ENCODE measurements around the gene ABCC6. TPM values are rescaled to one million over a fixed set of nuclear protein-coding genes. Genes with fewer than 3 reads are reported as not detected.
A peak's percentile ranks its signal among the peaks of the same experiment; 100 is the strongest.
"Not testable (repeated sequence)": the region's sequence is repeated elsewhere in the genome, so short reads cannot be mapped to it uniquely, and the experiment has no call there.

ABCC6 gene
- total RNA-seq, 1 donor from 2014 or later: 3.0 TPM

DNA sequence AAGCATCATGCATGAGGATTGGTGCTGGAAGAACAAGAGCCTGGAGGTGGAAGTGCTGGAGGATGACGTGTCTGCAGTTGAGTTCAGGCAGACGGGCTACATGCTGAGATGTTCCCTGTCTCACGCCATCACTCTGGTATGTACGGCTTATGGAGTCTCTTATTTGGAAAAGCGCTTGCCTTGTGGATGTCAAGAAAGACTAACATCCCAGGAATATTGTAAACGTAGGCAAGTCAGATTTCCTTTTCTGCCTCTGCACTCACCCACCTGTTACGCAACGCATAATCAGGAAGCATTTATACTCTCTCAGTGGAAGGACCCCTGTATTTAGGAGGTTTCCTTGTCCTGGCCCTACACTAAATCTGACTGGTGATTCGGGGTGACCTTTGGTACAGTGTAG, 41.8 kb upstream of the ABCC6 start:
- not testable (repeated sequence) for FAIRE-seq; H4K20me1 ChIP-seq (ENCODE audit: insufficient read depth, low read length); H3K9ac ChIP-seq (ENCODE audit: low read length); H3K36me3 Mint-ChIP-seq (ENCODE audit: low read depth, unreplicated experiment); H3K9me3 ChIP-seq (ENCODE audit: insufficient read depth, low read depth, low read length); H3K4me1 ChIP-seq (ENCODE audit: insufficient read depth, low read length); H3K27ac Mint-ChIP-seq (ENCODE audit: unreplicated experiment); DNase-seq (ENCODE audit: low read depth); H3K4me2 ChIP-seq (ENCODE audit: low read length); H3K27me3 Mint-ChIP-seq (ENCODE audit: low read depth, unreplicated experiment); H3K27ac ChIP-seq (ENCODE audit: low read depth, low read length); H3K36me3 ChIP-seq (ENCODE audit: insufficient read depth, low read length); H3K79me2 ChIP-seq (ENCODE audit: insufficient read depth, low read length); H3K4me1 Mint-ChIP-seq (ENCODE audit: low read depth, unreplicated experiment); H3K4me3 ChIP-seq (ENCODE audit: insufficient read depth, low read depth, low read length); H3K4me3 Mint-ChIP-seq (ENCODE audit: unreplicated experiment); H3K27me3 ChIP-seq (ENCODE audit: insufficient read depth, low read length); H2AFZ ChIP-seq (ENCODE audit: low read depth, low read length); H3K9me3 Mint-ChIP-seq (ENCODE audit: unreplicated experiment)

DNA sequence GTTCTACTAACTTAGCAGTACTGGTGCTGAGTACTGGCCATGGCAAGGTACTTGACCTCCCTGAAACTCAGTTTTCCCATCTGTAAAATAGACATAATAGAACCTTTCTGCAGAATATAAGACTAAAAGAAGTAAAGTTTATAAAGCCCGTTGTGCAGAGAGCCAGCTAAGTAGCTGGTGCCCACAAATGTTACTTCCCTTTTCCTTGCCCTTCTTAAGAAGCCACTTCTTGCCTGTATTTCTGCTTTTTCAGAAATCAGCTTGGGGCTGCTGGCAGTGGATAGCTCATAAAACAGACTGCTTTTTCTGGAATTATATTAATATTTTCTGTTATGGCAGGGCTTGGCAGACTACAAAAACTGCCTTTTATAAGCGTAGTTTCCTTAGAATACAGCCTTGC, 40.7 kb upstream of the ABCC6 start:
- H3K4me3 Mint-ChIP-seq (ENCODE audit: unreplicated experiment): not testable (repeated sequence)

DNA sequence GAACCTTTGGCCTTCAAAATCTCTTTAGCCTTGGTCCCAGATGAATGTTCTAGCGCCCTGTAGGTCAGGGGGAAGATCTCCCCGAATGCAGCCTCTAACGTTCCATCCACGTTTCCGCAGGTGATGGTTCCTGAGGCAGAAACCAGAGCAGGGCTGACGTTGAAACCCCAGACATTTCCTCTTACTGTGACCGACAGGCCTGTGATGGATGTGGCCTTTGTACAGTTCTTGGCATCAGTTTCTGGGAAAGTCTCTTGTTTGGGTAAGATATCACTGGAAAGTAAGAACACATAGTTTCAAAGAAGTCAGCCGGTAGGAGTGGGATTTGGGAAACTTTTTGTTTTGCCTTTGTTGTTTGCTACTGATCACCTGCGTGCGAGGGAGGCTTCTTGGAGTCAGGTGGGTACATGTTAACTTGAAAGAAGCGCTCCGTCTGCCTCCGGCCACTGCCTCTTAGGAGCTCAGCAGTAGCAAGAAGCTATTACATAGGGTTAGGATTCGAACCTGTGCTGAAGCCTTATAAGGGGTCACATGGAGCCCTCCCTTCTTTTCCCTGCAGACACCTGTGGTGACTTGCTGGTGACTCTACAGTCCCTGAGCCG, 39.8 kb upstream of the ABCC6 start:
- not testable (repeated sequence) for H2AFZ ChIP-seq (ENCODE audit: low read depth, low read length); H3K4me1 Mint-ChIP-seq (ENCODE audit: low read depth, unreplicated experiment); DNase-seq (ENCODE audit: low read depth); H3K27me3 ChIP-seq (ENCODE audit: insufficient read depth, low read length); H3K36me3 ChIP-seq (ENCODE audit: insufficient read depth, low read length); H4K20me1 ChIP-seq (ENCODE audit: insufficient read depth, low read length); H3K4me1 ChIP-seq (ENCODE audit: insufficient read depth, low read length); H3K9me3 ChIP-seq (ENCODE audit: insufficient read depth, low read depth, low read length); H3K27ac ChIP-seq (ENCODE audit: low read depth, low read length); H3K4me2 ChIP-seq (ENCODE audit: low read length); H3K36me3 Mint-ChIP-seq (ENCODE audit: low read depth, unreplicated experiment); H3K9ac ChIP-seq (ENCODE audit: low read length); H3K9me3 Mint-ChIP-seq (ENCODE audit: unreplicated experiment); H3K27me3 Mint-ChIP-seq (ENCODE audit: low read depth, unreplicated experiment); H3K79me2 ChIP-seq (ENCODE audit: insufficient read depth, low read length); H3K4me3 Mint-ChIP-seq (ENCODE audit: unreplicated experiment); FAIRE-seq; H3K4me3 ChIP-seq (ENCODE audit: insufficient read depth, low read depth, low read length); H3K27ac Mint-ChIP-seq (ENCODE audit: unreplicated experiment)

More for the DNA sequence above, 40.7 kb upstream of the ABCC6 start:
- H3K4me2 ChIP-seq (ENCODE audit: low read length); H3K36me3 ChIP-seq (ENCODE audit: insufficient read depth, low read length); H3K79me2 ChIP-seq (ENCODE audit: insufficient read depth, low read length); H3K9me3 ChIP-seq (ENCODE audit: insufficient read depth, low read depth, low read length); H3K4me3 ChIP-seq (ENCODE audit: insufficient read depth, low read depth, low read length); DNase-seq (ENCODE audit: low read depth); H3K27me3 Mint-ChIP-seq (ENCODE audit: low read depth, unreplicated experiment); H3K36me3 Mint-ChIP-seq (ENCODE audit: low read depth, unreplicated experiment); H3K27me3 ChIP-seq (ENCODE audit: insufficient read depth, low read length); H3K9me3 Mint-ChIP-seq (ENCODE audit: unreplicated experiment); H3K9ac ChIP-seq (ENCODE audit: low read length); H2AFZ ChIP-seq (ENCODE audit: low read depth, low read length); H3K4me1 Mint-ChIP-seq (ENCODE audit: low read depth, unreplicated experiment); H3K27ac ChIP-seq (ENCODE audit: low read depth, low read length); H3K27ac Mint-ChIP-seq (ENCODE audit: unreplicated experiment); FAIRE-seq; H3K4me1 ChIP-seq (ENCODE audit: insufficient read depth, low read length); H4K20me1 ChIP-seq (ENCODE audit: insufficient read depth, low read length): not testable (repeated sequence)

DNA sequence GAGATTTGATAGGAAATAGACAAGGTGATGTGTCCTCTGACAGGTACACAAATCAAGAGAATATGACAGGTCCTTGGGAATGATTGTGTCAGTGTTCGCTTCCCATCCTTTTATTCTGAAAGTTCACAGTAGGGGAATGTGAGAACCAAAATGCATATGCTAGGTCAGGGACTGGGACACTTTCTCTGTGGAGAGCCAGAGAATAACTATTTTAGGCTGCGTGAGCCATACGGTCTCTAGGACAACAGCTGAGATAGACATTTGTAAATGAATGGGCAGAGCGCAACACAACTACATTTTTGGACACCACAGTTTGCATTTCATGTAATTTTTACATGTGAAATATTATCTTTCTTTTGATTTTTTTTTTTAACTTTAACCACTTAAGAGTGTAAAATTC, 36.7 kb upstream of the ABCC6 start:
- not testable (repeated sequence) for H3K9me3 Mint-ChIP-seq (ENCODE audit: unreplicated experiment); H3K27ac Mint-ChIP-seq (ENCODE audit: unreplicated experiment); FAIRE-seq

DNA sequence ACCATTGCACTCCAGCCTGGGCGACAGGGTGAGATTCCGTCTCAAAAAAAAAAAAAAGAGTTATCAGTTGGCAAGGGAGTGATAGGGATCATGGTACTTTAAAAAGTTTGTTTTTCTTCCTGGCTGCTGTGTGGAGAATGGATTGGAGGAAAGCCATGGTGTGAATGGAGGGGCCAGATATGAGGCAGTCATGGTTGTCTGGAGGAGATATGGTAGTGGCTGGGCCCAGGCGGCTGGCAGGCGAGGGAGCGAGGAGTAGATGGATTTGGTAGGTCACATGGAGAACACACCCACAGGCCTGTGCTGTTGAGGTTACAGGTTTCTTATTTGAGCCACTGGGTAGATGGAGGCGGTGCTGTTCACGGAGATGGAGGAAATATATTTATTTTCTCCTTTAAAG, 35.5 kb upstream of the ABCC6 start:
- H3K27ac Mint-ChIP-seq (ENCODE audit: unreplicated experiment); H3K4me3 Mint-ChIP-seq (ENCODE audit: unreplicated experiment); H3K4me2 ChIP-seq (ENCODE audit: low read length); H3K9me3 ChIP-seq (ENCODE audit: insufficient read depth, low read depth, low read length); H3K36me3 ChIP-seq (ENCODE audit: insufficient read depth, low read length); H3K4me1 ChIP-seq (ENCODE audit: insufficient read depth, low read length); H3K9me3 Mint-ChIP-seq (ENCODE audit: unreplicated experiment); H3K27me3 Mint-ChIP-seq (ENCODE audit: low read depth, unreplicated experiment); H3K27ac ChIP-seq (ENCODE audit: low read depth, low read length); FAIRE-seq; H3K4me3 ChIP-seq (ENCODE audit: insufficient read depth, low read depth, low read length); H3K9ac ChIP-seq (ENCODE audit: low read length); H3K4me1 Mint-ChIP-seq (ENCODE audit: low read depth, unreplicated experiment); H3K36me3 Mint-ChIP-seq (ENCODE audit: low read depth, unreplicated experiment); H3K79me2 ChIP-seq (ENCODE audit: insufficient read depth, low read length); H3K27me3 ChIP-seq (ENCODE audit: insufficient read depth, low read length); H4K20me1 ChIP-seq (ENCODE audit: insufficient read depth, low read length); H2AFZ ChIP-seq (ENCODE audit: low read depth, low read length): not testable (repeated sequence)
- DNase-seq (ENCODE audit: low read depth): peak; percentile 9

More for the DNA sequence above, 36.7 kb upstream of the ABCC6 start:
- H3K4me3 ChIP-seq (ENCODE audit: insufficient read depth, low read depth, low read length); H3K36me3 ChIP-seq (ENCODE audit: insufficient read depth, low read length); H3K79me2 ChIP-seq (ENCODE audit: insufficient read depth, low read length); H3K36me3 Mint-ChIP-seq (ENCODE audit: low read depth, unreplicated experiment); H3K4me1 ChIP-seq (ENCODE audit: insufficient read depth, low read length); H3K27me3 Mint-ChIP-seq (ENCODE audit: low read depth, unreplicated experiment); H3K27me3 ChIP-seq (ENCODE audit: insufficient read depth, low read length); H2AFZ ChIP-seq (ENCODE audit: low read depth, low read length); H3K4me3 Mint-ChIP-seq (ENCODE audit: unreplicated experiment); H3K9me3 ChIP-seq (ENCODE audit: insufficient read depth, low read depth, low read length); H3K9ac ChIP-seq (ENCODE audit: low read length); H3K4me1 Mint-ChIP-seq (ENCODE audit: low read depth, unreplicated experiment); H3K4me2 ChIP-seq (ENCODE audit: low read length); DNase-seq (ENCODE audit: low read depth); H3K27ac ChIP-seq (ENCODE audit: low read depth, low read length); H4K20me1 ChIP-seq (ENCODE audit: insufficient read depth, low read length): not testable (repeated sequence)

DNA sequence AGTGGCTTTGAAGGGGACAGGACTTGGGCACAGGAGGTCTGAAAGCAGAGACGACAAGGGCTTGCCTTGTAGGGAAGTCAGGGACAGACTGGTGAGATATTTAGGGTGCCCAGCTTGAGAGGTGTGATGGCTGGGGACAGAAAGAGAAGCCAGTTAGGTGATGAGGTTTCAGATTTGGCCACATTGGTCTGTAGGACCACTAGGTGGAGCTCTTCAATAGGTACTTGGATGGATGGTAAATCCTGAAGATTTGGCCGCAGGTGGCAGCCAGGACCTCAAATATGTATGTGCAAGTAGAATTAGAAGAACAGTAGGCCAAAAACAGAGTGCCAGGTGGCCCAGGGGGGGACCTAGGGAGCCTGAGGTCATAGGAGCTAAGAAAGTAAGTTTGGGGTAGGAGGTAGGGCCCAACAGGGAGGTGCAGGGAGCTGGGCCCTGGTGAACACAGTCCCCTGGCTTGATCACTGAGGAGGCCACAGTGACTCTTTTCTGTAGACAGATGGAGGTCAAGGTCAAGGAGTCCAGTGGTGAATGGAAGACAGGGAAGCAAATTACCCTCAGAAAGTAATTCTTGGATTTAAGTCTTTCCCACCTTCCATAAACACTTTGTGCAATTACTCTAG, 34.1 kb upstream of the ABCC6 start:
- H3K36me3 Mint-ChIP-seq (ENCODE audit: low read depth, unreplicated experiment); H3K27ac Mint-ChIP-seq (ENCODE audit: unreplicated experiment); H3K9ac ChIP-seq (ENCODE audit: low read length); H3K9me3 ChIP-seq (ENCODE audit: insufficient read depth, low read depth, low read length); H3K9me3 Mint-ChIP-seq (ENCODE audit: unreplicated experiment); H3K36me3 ChIP-seq (ENCODE audit: insufficient read depth, low read length); DNase-seq (ENCODE audit: low read depth); H3K27me3 ChIP-seq (ENCODE audit: insufficient read depth, low read length); H3K4me3 Mint-ChIP-seq (ENCODE audit: unreplicated experiment); FAIRE-seq; H3K27me3 Mint-ChIP-seq (ENCODE audit: low read depth, unreplicated experiment); H3K4me1 Mint-ChIP-seq (ENCODE audit: low read depth, unreplicated experiment); H3K4me3 ChIP-seq (ENCODE audit: insufficient read depth, low read depth, low read length); H3K27ac ChIP-seq (ENCODE audit: low read depth, low read length); H3K4me2 ChIP-seq (ENCODE audit: low read length); H4K20me1 ChIP-seq (ENCODE audit: insufficient read depth, low read length); H2AFZ ChIP-seq (ENCODE audit: low read depth, low read length); H3K79me2 ChIP-seq (ENCODE audit: insufficient read depth, low read length); H3K4me1 ChIP-seq (ENCODE audit: insufficient read depth, low read length): not testable (repeated sequence)

Data from astrocyte (in vitro differentiated cells and primary cell).